SU-DHL-6 (cell line): Measurements from ENCODE around the gene MPV17L.

Experiments used
- H2AFZ ChIP-seq: fragments of 200-600 bp; sonication (generic); 2 replicates; pipeline ENCODE4 v1.6.1; 2014; ENCODE audit warnings: low read depth, mild to moderate bottlenecking, moderate library complexity, mixed read lengths, antibody characterized with exemption, low read length; ENCODE audit not compliant: severe bottlenecking
- H3F3A ChIP-seq: fragments of 200-600 bp; shearing (Covaris generic); 2 replicates; pipeline ENCODE4 v1.6.0; 2016; ENCODE audit warnings: antibody characterized with exemption, mild to moderate bottlenecking; ENCODE audit not compliant: insufficient read depth
- H3K27ac ChIP-seq: fragments of 200-600 bp; sonication (generic); 2 replicates; pipeline ENCODE4 v1.5.1; 2016; ENCODE audit warnings: low read depth, mild to moderate bottlenecking, low read length, moderate library complexity, mixed read lengths
- H3K27me3 ChIP-seq: fragments of 200-600 bp; sonication (generic), shearing (Covaris generic); 2 replicates; pipeline ENCODE4 v1.6.0; 2014; ENCODE audit warnings: mild to moderate bottlenecking, low read length
- H3K36me3 ChIP-seq: fragments of 200-600 bp; sonication (generic); 2 replicates; pipeline ENCODE4 v1.6.1; 2014; ENCODE audit warnings: mild to moderate bottlenecking, low read length, mixed read lengths
- H3K4me2 ChIP-seq: fragments of 300-600, 200-600 bp; shearing (Covaris generic), sonication (generic); 2 replicates; pipeline ENCODE4 v1.6.0; 2014; ENCODE audit warnings: low read length, low read depth, mild to moderate bottlenecking; ENCODE audit not compliant: poor library complexity, severe bottlenecking
- H3K4me3 ChIP-seq: fragments of 200-600 bp; sonication (generic); 2 replicates; pipeline ENCODE4 v1.5.1; 2014; ENCODE audit warnings: antibody characterized with exemption, low read length, mild to moderate bottlenecking, mixed read lengths; ENCODE audit not compliant: insufficient read depth, poor library complexity, severe bottlenecking
- H3K79me2 ChIP-seq: fragments of 200-600 bp; sonication (generic); 2 replicates; pipeline ENCODE4 v1.6.1; 2014; ENCODE audit warnings: mild to moderate bottlenecking, low read length, moderate library complexity; ENCODE audit not compliant: insufficient read depth
- H3K9ac ChIP-seq: fragments of 200-600 bp; sonication (generic); 2 replicates; pipeline ENCODE4 v1.7.0; 2014; ENCODE audit warnings: mild to moderate bottlenecking, low read length
- H3K9me2 ChIP-seq: fragments of 200-600 bp; sonication (generic); replicated peaks from 2 replicates; pipeline ENCODE4 v1.6.1; 2014; ENCODE audit warnings: low read length; ENCODE audit not compliant: insufficient read depth
- H3K9me3 ChIP-seq: fragments of 200-600 bp; sonication (generic); 2 replicates; pipeline ENCODE4 v1.6.1; 2014; ENCODE audit warnings: low read length, mixed read lengths; ENCODE audit not compliant: insufficient read depth
- H4K20me1 ChIP-seq: fragments of 200-600 bp; sonication (generic); 2 replicates; pipeline ENCODE4 v1.6.1; 2014; ENCODE audit warnings: low read depth, mild to moderate bottlenecking, antibody characterized with exemption, low read length, moderate library complexity, mixed read lengths
- CTCF ChIP-seq: fragments of 200-600 bp; sonication (generic); IDR thresholded peaks from one replicate; pipeline ENCODE4 v1.5.1; 2017; ENCODE audit warnings: antibody characterized with exemption, mild to moderate bottlenecking, low read length, moderate library complexity; ENCODE audit not compliant: insufficient read depth, poor library complexity, severe bottlenecking
- EZH2phosphoT487 ChIP-seq: fragments of 200-600 bp; sonication (generic), shearing (Covaris generic); conservative IDR thresholded peaks from 2 replicates; pipeline ENCODE4 v1.6.1; 2018; ENCODE audit warnings: mild to moderate bottlenecking, antibody characterized with exemption, low read length, moderate library complexity, mixed read lengths

MPV17L gene

GRCh38 chr16:15422222-15422621 lies 26.7 kb downstream of the MPV17L start:
- H3K9me3 ChIP-seq = no peaks in the 10 kb centered on the region
- H3K9me2 ChIP-seq = no peaks in the 10 kb centered on the region
- H3K4me3 ChIP-seq = no peak overlapping the region
- no peaks in the 10 kb centered on the region for H3K36me3 ChIP-seq
- no peak overlapping the region for H3K9ac ChIP-seq
- no peaks in the 10 kb centered on the region for H4K20me1 ChIP-seq
- no peaks in the 10 kb centered on the region for H3F3A ChIP-seq
- H3K79me2 ChIP-seq = no peaks in the 10 kb centered on the region
- H3K4me2 ChIP-seq = no peak overlapping the region
- H3K27me3 ChIP-seq = no peaks in the 10 kb centered on the region
- no peak overlapping the region for H3K27ac ChIP-seq
- TF ChIP-seq EZH2phosphoT487 = no peak
- TF ChIP-seq CTCF = no peak
- no peak overlapping the region for H2AFZ ChIP-seq

- Histone ChIP-seq H3K4me2 (no peak overlapping the region), H3K9me3 (no peaks in the 10 kb centered on the region), H2AFZ (no peak overlapping the region), H3K79me2 (no peaks in the 10 kb centered on the region), H3K36me3 (no peaks in the 10 kb centered on the region), H3K27me3 (no peaks in the 10 kb centered on the region), H3K9ac (no peak overlapping the region), H4K20me1 (no peaks in the 10 kb centered on the region), H3K4me3 (no peak overlapping the region), H3K9me2 (no peaks in the 10 kb centered on the region), H3K27ac (no peak overlapping the region), H3F3A (no peaks in the 10 kb centered on the region)
- no peak for TF ChIP-seq EZH2phosphoT487
- no peak for TF ChIP-seq CTCF
Observed at GRCh38 chr16:15425861-15426260, 30.3 kb downstream of the MPV17L start.

GRCh38 chr16:15426796-15427195 lies 31.2 kb downstream of the MPV17L start:
- Histone ChIP-seq H3K9ac (no peak overlapping the region), H2AFZ (no peak overlapping the region), H3K4me2 (no peak overlapping the region), H3K79me2 (no peaks in the 10 kb centered on the region), H4K20me1 (no peaks in the 10 kb centered on the region), H3K4me3 (no peak overlapping the region), H3K9me3 (no peaks in the 10 kb centered on the region), H3K27me3 (no peaks in the 10 kb centered on the region), H3K27ac (no peak overlapping the region), H3F3A (no peaks in the 10 kb centered on the region), H3K36me3 (no peaks in the 10 kb centered on the region), H3K9me2 (no peaks in the 10 kb centered on the region)
- TF ChIP-seq EZH2phosphoT487 (no peak), CTCF (no peak)
